Activated T-helper 1 cell treated with Interleukin-2 at 50 U/mL for 16 hours (primary cell): ENCODE results near the gene WDR46.
A peak's percentile ranks its signal among the peaks of the same experiment; 100 is the strongest.
"Not testable (repeated sequence)": the region's sequence is repeated elsewhere in the genome, so short reads cannot be mapped to it uniquely, and the experiment has no call there.

Source experiments
- DNase-seq: peaks from one replicate; pipeline ENCODE4 v3.0.0-alpha.2; 2020; ENCODE audit warnings: low read depth

WDR46 gene

GRCh38 chr6:33271117-33271467, 17.9 kb downstream of the WDR46 start:
- DNase-seq: no peak

GRCh38 chr6:33264015-33264414, 25.0 kb downstream of the WDR46 start:
- DNase-seq: no peak

- DNase-seq: not testable (repeated sequence)
These were observed 26.5 kb downstream of the WDR46 start for GRCh38 chr6:33262490-33262889.

GRCh38 chr6:33259032-33259431, 30.0 kb downstream of the WDR46 start:
- DNase-seq: no peak

- no peak for DNase-seq
These were observed 34.4 kb downstream of the WDR46 start for GRCh38 chr6:33254591-33254990.

- DNase-seq: no peak
These were observed 36.3 kb downstream of the WDR46 start for GRCh38 chr6:33252759-33253158.

- no peak for DNase-seq
These were observed 37.5 kb downstream of the WDR46 start for GRCh38 chr6:33251395-33252012.

- no peak for DNase-seq
These were observed 38.3 kb downstream of the WDR46 start for GRCh38 chr6:33250731-33251130.

- no peak for DNase-seq
These were observed 39.1 kb downstream of the WDR46 start for GRCh38 chr6:33249732-33250630.

GRCh38 chr6:33248932-33249731, 39.9 kb downstream of the WDR46 start:
- peak; percentile 91 for DNase-seq

GRCh38 chr6:33248643-33248931, 40.5 kb downstream of the WDR46 start:
- peak; percentile 7 for DNase-seq

- peak; percentile 82 for DNase-seq
These were observed 40.9 kb downstream of the WDR46 start for GRCh38 chr6:33247977-33248642.

- no peak for DNase-seq
These were observed 45.6 kb downstream of the WDR46 start for GRCh38 chr6:33243476-33243875.

- no peak for DNase-seq
These were observed 47.1 kb downstream of the WDR46 start for GRCh38 chr6:33241968-33242367.

GRCh38 chr6:33237741-33238140, 51.3 kb downstream of the WDR46 start:
- DNase-seq: no peak

GRCh38 chr6:33236852-33237251, 52.2 kb downstream of the WDR46 start:
- no peak for DNase-seq

- no peak for DNase-seq
These were observed 52.7 kb downstream of the WDR46 start for GRCh38 chr6:33236328-33236727.

GRCh38 chr6:33235221-33235634, 53.8 kb downstream of the WDR46 start:
- no peak for DNase-seq
